ENCODE data around the gene DIRAS1. TPM values are rescaled to one million over a fixed set of nuclear protein-coding genes. Genes with fewer than 3 reads are reported as not detected.

DIRAS1 gene
- total RNA-seq, 2 experiments from 2014 or later: not detected

DNA sequence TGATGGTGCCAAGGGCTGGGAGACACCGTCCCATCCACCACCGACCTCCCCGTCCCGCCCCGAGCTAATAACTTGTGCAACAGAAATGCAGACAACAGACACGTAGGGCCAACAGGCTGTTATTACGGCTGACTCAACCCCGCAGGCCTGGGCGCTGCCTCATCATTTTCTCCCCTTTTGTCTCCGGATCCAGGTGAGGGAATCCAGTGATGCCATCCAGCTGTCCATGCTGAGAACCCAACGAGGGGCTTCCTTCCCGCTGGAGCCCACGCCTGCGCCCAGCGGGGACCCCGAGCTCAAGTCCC is 6.4 kb upstream of the DIRAS1 start:
- intact Hi-C loops (cut with DNase I, micrococcal nuclease): no loop called here
- Mint-ChIP-seq H3K9me3 (no peaks in the 10 kb centered on the region), H3K4me1 (ENCODE audit: low read depth) (no peaks in the 10 kb centered on the region), H3K27ac (no peak overlapping the region), H3K4me3 (no peak overlapping the region), H3K36me3 (ENCODE audit: low read depth) (no peaks in the 10 kb centered on the region), H3K27me3 (peaks cover 20% of the 10 kb centered on the region)
- ATAC-seq (ENCODE audit: poor library complexity) (no peak), DNase-seq (peak in 1 of 14 experiments; percentile 11)
- Histone ChIP-seq H3K27ac (ENCODE audit: low read depth in 1 of 2, low read length in 2 of 2) (no peak overlapping the region), H3K4me3 (ENCODE audit: low read length) (no peak overlapping the region), H3K27me3 (ENCODE audit: control insufficient read depth in 1 of 2, insufficient read depth in 2 of 2, low read length in 2 of 2) (peaks cover 21 to 23% of the 10 kb centered on the region in 2 experiments), H3K9me3 (ENCODE audit: control insufficient read depth in 1 of 2, insufficient read depth in 1 of 2, low read length in 2 of 2) (peaks cover 0 to 12% of the 10 kb centered on the region in 2 experiments), H3K36me3 (ENCODE audit: insufficient read depth, low read length) (peaks cover 4% of the 10 kb centered on the region), H3K4me1 (ENCODE audit: insufficient read depth, low read length) (peaks cover 8% of the 10 kb centered on the region)
- CTCF ChIA-PET: no interaction called here
- TF ChIP-seq, protein P1, sequence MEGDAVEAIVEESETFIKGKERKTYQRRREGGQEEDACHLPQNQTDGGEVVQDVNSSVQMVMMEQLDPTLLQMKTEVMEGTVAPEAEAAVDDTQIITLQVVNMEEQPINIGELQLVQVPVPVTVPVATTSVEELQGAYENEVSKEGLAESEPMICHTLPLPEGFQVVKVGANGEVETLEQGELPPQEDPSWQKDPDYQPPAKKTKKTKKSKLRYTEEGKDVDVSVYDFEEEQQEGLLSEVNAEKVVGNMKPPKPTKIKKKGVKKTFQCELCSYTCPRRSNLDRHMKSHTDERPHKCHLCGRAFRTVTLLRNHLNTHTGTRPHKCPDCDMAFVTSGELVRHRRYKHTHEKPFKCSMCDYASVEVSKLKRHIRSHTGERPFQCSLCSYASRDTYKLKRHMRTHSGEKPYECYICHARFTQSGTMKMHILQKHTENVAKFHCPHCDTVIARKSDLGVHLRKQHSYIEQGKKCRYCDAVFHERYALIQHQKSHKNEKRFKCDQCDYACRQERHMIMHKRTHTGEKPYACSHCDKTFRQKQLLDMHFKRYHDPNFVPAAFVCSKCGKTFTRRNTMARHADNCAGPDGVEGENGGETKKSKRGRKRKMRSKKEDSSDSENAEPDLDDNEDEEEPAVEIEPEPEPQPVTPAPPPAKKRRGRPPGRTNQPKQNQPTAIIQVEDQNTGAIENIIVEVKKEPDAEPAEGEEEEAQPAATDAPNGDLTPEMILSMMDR (IDR thresholded peaks at IDR 0.05): no peak
- POLR2A ChIA-PET: no interaction called here

GRCh38 chr19:2726904-2727639 is 5.9 kb upstream of the DIRAS1 start:
- TF ChIP-seq, protein P1 (IDR thresholded peaks at IDR 0.05): no peak
- Mint-ChIP-seq H3K36me3 (ENCODE audit: low read depth) (no peaks in the 10 kb centered on the region), H3K27me3 (peaks cover 25% of the 10 kb centered on the region), H3K27ac (no peak overlapping the region), H3K9me3 (no peaks in the 10 kb centered on the region), H3K4me1 (ENCODE audit: low read depth) (no peaks in the 10 kb centered on the region), H3K4me3 (no peak overlapping the region)
- ATAC-seq (ENCODE audit: poor library complexity): no peak
- DNase-seq: peak in 1 of 14 experiments; percentile 11
- CTCF ChIA-PET: no interaction called here
- Histone ChIP-seq H3K27ac (ENCODE audit: low read depth in 1 of 2, low read length in 2 of 2) (no peak overlapping the region), H3K4me3 (ENCODE audit: low read length) (no peak overlapping the region), H3K4me1 (ENCODE audit: insufficient read depth, low read length) (peaks cover 8% of the 10 kb centered on the region), H3K36me3 (ENCODE audit: insufficient read depth, low read length) (peaks cover 2% of the 10 kb centered on the region), H3K9me3 (ENCODE audit: control insufficient read depth in 1 of 2, insufficient read depth in 1 of 2, low read length in 2 of 2) (peaks cover 0 to 16% of the 10 kb centered on the region in 2 experiments), H3K27me3 (ENCODE audit: control insufficient read depth in 1 of 2, insufficient read depth in 2 of 2, low read length in 2 of 2) (peaks cover 26 to 28% of the 10 kb centered on the region in 2 experiments)
- POLR2A ChIA-PET: no interaction called here
- intact Hi-C loops (cut with DNase I, micrococcal nuclease): no loop called here

- H3K36me3 Mint-ChIP-seq (ENCODE audit: low read depth): no peaks in the 10 kb centered on the region
- ChIA-PET CTCF (no interaction called here), POLR2A (no interaction called here)
- Histone ChIP-seq H3K4me3 (ENCODE audit: low read length) (no peak overlapping the region), H3K9me3 (ENCODE audit: control insufficient read depth in 1 of 2, insufficient read depth in 1 of 2, low read length in 2 of 2) (peaks cover 0 to 22% of the 10 kb centered on the region in 2 experiments), H3K27me3 (ENCODE audit: control insufficient read depth in 1 of 2, insufficient read depth in 2 of 2, low read length in 2 of 2) (peaks cover 33 to 35% of the 10 kb centered on the region in 2 experiments), H3K36me3 (ENCODE audit: insufficient read depth, low read length) (no peaks in the 10 kb centered on the region), H3K4me1 (ENCODE audit: insufficient read depth, low read length) (peaks cover 11% of the 10 kb centered on the region), H3K27ac (ENCODE audit: low read depth in 1 of 2, low read length in 2 of 2) (no peak overlapping the region)
- no peak overlapping the region for H3K27ac Mint-ChIP-seq
- TF ChIP-seq, protein P1 (IDR thresholded peaks at IDR 0.05): no peak
- peaks cover 31% of the 10 kb centered on the region for H3K27me3 Mint-ChIP-seq
- H3K4me1 Mint-ChIP-seq (ENCODE audit: low read depth): no peaks in the 10 kb centered on the region
- ATAC-seq (ENCODE audit: poor library complexity): no peak
- DNase-seq: no peak
- no peak overlapping the region for H3K4me3 Mint-ChIP-seq
- intact Hi-C loops (cut with DNase I, micrococcal nuclease): no loop called here
- no peaks in the 10 kb centered on the region for H3K9me3 Mint-ChIP-seq
These were observed 5.1 kb upstream of the DIRAS1 start for GRCh38 chr19:2726160-2726855.

Measured in CD4-positive, alpha-beta T cell (primary cell).